H1 (cell line): ENCODE measurements around the gene SMARCAL1. TPM values are rescaled to one million over a fixed set of nuclear protein-coding genes. Genes with fewer than 3 reads are reported as not detected.

Experiments used
- BACH1 ChIP-seq: IDR thresholded peaks from 2 replicates; pipeline ENCODE4 v1.6.1; 2012; ENCODE audit warnings: low read length, improper control_type of control experiment
- BRCA1 ChIP-seq: IDR thresholded peaks from 2 replicates; pipeline ENCODE4 v1.6.1; 2012; ENCODE audit warnings: low read depth, low read length, improper control_type of control experiment
- CHD1 ChIP-seq: IDR thresholded peaks from 2 replicates; pipeline ENCODE4 v1.6.1; 2012; ENCODE audit warnings: low read depth, low read length, improper control_type of control experiment
- CHD2 ChIP-seq: IDR thresholded peaks from 2 replicates; pipeline ENCODE4 v1.6.1; 2012; ENCODE audit warnings: low read length, improper control_type of control experiment
- GABPA ChIP-seq: IDR thresholded peaks from 2 replicates; pipeline ENCODE4 v1.6.1; 2011; ENCODE audit warnings: mild to moderate bottlenecking, low read length, moderate library complexity, borderline replicate concordance; ENCODE audit not compliant: insufficient read depth
- JUND ChIP-seq: IDR thresholded peaks from 2 replicates; pipeline ENCODE4 v1.6.1; 2011; ENCODE audit warnings: mild to moderate bottlenecking, improper control_type of control experiment, low read length
- KDM4A ChIP-seq: IDR thresholded peaks from one replicate; pipeline ENCODE4 v1.7.1; 2012; ENCODE audit warnings: low read depth, mild to moderate bottlenecking, moderate library complexity, low read length, inconsistent platforms; ENCODE audit not compliant: severe bottlenecking
- POLR2A ChIP-seq, 2 experiments: IDR thresholded peaks; 1 replicate in 1 of 2; 2 replicates in 1 of 2; pipeline ENCODE4 v1.6.1; 2011; ENCODE audit warnings: low read depth in 2 of 2, low read length in 2 of 2, mild to moderate bottlenecking in 2 of 2; ENCODE audit errors: control extremely low read depth in 1 of 2
- POU5F1 ChIP-seq: IDR thresholded peaks from 2 replicates; pipeline ENCODE4 v1.6.1; 2011; ENCODE audit warnings: low read depth, mild to moderate bottlenecking, low read length, moderate library complexity
- RNF2 ChIP-seq: fragments of 200-900, 300-1000 bp; sonication (generic); IDR thresholded peaks from 2 replicates; pipeline ENCODE4 v1.7.1; 2016; ENCODE audit warnings: borderline replicate concordance, low read depth, mild to moderate bottlenecking, antibody characterized with exemption, low read length; ENCODE audit not compliant: poor library complexity, severe bottlenecking; ENCODE audit errors: missing control alignments
- RXRA ChIP-seq: IDR thresholded peaks from 2 replicates; pipeline ENCODE4 v1.6.1; 2011; ENCODE audit warnings: low read depth, mild to moderate bottlenecking, low read length, moderate library complexity; ENCODE audit not compliant: insufficient read depth
- SUZ12 ChIP-seq: fragments of 200-600 bp; sonication (generic); IDR thresholded peaks from 2 replicates; pipeline ENCODE4 v1.6.1; 2012; ENCODE audit warnings: mild to moderate bottlenecking, inconsistent platforms, low read length, moderate library complexity, mixed read lengths
- TBP ChIP-seq: IDR thresholded peaks from 2 replicates; pipeline ENCODE4 v1.6.1; 2011; ENCODE audit warnings: low read depth, low read length, improper control_type of control experiment
- ZNF274 ChIP-seq: IDR thresholded peaks from 2 replicates; pipeline ENCODE4 v1.7.0; 2012; ENCODE audit warnings: low read length, borderline replicate concordance; ENCODE audit errors: extremely low read depth
- polyA plus RNA-seq, 7 experiments: library from polyadenylated mRNA; depleted of rRNA in 3 of 7; stranded (reverse) in 5 of 7; unstranded in 2 of 7; fragments of >200 nt in 5 of 7; fragments of 200-250 nt in 2 of 7; gene quantifications; 1 replicate in 5 of 7; 2 replicates in 1 of 7; 4 replicates in 1 of 7; pipeline versions ENCODE4 v1.2.1 to v1.2.3, GENCODE V29; 2011 to 2013; ENCODE audit warnings: missing spikeins in 2 of 7, mixed read lengths in 2 of 7
- total RNA-seq: library from RNA; stranded (reverse); fragmentation: NEBNext Ultra II Directional; extraction: Animal tissue kit (Norgen Biotek cat#: 25700); gene quantifications from 2 replicates; pipeline ENCODE4 v1.2.1, GENCODE V29; 2021
- TF ChIP-seq, protein P1 (sequence below): IDR thresholded peaks from 2 replicates; pipeline ENCODE4 v1.6.1; 2012; ENCODE audit warnings: inconsistent platforms

Gene SMARCAL1
- total and polyA plus RNA-seq, 2 of the 8 experiments (the other 6 are each of a cell fraction or from before 2014, with no cell fraction given) = 17.6 to 17.9 TPM

DNA sequence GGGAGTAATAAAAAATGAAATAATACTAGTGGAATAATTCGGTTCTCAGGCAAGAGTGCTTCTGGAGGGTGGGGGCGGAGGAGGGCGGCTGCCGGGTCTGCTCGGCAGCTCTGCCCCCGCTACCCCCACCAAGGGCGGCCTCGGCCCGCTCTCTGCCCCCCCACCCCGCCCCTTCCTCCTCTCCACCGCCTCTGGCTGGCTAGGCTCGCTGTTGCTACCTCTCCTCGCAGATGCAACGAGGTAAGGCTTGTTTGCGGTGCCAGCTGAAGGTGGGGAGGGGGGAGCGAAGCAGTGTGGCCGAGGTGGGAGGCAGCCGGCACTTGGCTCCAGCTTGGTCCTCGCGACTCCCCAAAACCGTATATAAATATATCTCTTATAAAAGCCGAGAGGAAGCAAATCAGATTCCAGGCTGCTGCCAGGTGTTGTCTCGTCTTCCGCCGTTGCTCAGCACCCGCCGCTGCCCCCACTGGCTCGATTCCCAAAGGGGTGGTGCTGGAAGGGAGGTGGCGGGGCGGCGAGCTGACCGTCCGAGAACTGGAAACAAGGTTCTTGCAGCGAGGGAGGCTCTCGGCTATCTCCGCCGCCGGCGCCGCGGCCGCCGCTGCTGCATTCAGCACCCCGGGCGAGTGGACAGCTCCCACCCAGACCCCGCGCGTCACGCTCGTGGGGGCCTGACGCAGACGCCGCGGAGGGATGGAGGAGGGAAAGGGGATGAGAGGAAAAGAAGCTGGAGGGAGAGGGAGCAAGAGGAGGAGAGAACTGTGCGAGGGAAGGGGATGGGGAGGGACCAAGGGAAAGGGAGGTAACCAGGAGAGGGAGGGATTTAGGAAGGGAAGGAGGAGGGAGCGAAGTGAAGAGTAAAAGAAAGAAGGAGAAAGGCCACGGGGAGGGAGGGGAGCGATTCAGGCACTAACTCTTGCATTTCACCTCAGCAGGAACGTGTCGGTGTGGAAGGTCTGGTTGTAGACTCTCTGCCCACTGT is 40.3 kb upstream of the SMARCAL1 start, which contains the start of gene MARCHF4 (continued):
- no peak for TF ChIP-seq RNF2
- 0 out of 2 replicates have a peak, but pooled peaks have one; percentile 59 for TF ChIP-seq POU5F1
- TF ChIP-seq CHD1 = no peak
- TF ChIP-seq TBP = no peak
- 0 out of 2 replicates have a peak, but pooled peaks have one; percentile 45 for TF ChIP-seq RXRA
- TF ChIP-seq CHD2 = peak; percentile 48; the same call in 1 of the 2 replicates
- no peak for TF ChIP-seq ZNF274
- TF ChIP-seq BACH1 = peak; percentile 96
- TF ChIP-seq BRCA1 = no peak
- peak; percentile 64; the same call in 1 of the 2 replicates for TF ChIP-seq SUZ12
- TF ChIP-seq KDM4A = peak; percentile 97
- TF ChIP-seq, protein P1, sequence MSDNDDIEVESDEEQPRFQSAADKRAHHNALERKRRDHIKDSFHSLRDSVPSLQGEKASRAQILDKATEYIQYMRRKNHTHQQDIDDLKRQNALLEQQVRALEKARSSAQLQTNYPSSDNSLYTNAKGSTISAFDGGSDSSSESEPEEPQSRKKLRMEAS = peak; percentile 80
- no peak; the same call in 1 of the 2 replicates for TF ChIP-seq GABPA
- no peak for TF ChIP-seq POLR2A (IDR thresholded peaks at IDR 0.05; ENCODE audit: control extremely low read depth in 1 of 2, low read depth in 2 of 2, low read length in 2 of 2)
- TF ChIP-seq JUND = no peak
